Activated T-cell treated with anti-CD3 and anti-CD28 coated beads for 24 hours (primary cell): ENCODE results near the gene HBA1.
"Not testable (repeated sequence)": the region's sequence is repeated elsewhere in the genome, so short reads cannot be mapped to it uniquely, and the experiment has no call there.

Experiments
- DNase-seq: peaks from one replicate; pipeline ENCODE4 v3.0.0-alpha.2; 2020; ENCODE audit warnings: low read depth

Gene HBA1

DNA sequence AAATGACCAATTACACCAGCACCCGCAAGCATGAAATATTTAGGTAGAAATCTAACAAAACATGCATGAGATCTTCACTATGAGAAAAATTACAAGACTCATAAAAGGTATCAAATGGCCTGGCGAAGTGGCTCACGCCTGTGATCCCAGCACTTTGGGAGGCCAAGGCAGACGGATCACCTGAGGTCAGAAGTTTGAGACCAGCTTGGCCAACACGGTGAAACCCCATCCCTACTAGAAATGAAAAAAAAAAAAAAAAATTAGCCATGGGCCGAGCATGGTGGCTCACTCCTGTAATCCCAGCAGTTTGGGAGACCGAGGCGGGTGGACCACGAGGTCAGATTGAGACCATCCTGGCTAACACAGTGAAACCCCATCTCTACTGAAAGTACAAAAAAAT lies 27.6 kb downstream of the HBA1 start:
- DNase-seq = not testable (repeated sequence)

DNA sequence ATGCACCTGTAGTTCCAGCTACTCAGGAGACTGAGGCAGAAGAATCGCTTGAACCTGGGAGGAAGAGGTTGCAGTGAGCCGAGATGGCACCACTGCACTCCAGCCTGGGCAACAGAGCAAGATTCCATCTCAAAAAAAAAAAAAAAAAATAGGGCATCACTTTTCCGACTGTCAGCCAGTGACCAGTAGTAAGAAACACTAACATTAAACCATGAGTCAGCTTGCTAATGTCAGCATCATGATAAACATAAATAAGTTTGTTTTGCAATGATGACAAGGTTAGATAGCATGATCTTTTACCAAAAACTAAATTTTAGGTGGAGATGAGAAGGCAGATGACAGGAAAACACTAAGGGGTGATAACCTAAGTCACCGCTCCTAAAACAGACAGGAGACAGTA lies 32.9 kb downstream of the HBA1 start:
- not testable (repeated sequence) for DNase-seq

DNA sequence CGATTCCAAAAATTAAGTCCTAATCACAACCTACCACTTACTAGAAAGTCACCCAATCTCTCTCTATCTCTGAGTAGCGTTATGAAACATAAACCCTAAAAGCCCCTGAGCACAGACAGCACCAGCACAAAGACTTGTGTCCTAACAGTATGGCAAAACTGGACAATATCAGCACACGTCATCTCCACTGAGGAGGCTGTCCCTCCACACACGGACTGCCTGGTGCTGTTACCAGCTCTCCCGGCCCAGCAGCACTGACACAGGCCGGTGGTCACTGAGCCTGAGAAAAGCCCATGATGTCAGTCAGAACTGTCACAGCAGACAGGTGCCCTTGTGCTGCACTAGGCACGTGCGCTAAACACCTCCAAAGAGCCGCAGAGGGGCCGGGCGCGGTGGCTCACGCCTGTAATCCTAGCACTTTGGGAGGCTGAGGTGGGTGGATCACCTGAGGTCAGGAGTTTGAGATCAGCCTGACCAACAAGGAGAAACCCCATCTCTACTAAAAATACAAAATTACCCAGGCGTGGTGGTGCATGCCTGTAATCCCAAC lies 35.2 kb downstream of the HBA1 start:
- not testable (repeated sequence) for DNase-seq

GRCh38 chr16:212999-213398 lies 36.5 kb downstream of the HBA1 start:
- DNase-seq = no peak

GRCh38 chr16:220021-220420 lies 43.5 kb downstream of the HBA1 start:
- DNase-seq = no peak
